Spleen (tissue), 7 donors: ENCODE results near the gene ERBB4.

ENCODE experiments used
- POLR2A ChIP-seq, 3 donors: fragments of 450-650 bp; IDR thresholded peaks; one replicate each; pipeline ENCODE4 v1.5.1; 2017; ENCODE audit warnings: antibody characterized with exemption in 3 of 3, mild to moderate bottlenecking in 1 of 3
- TF ChIP-seq, protein P1 (sequence below), 11 experiments: fragments of 200-600 bp in 7 of 11; fragments of 450-650 bp in 4 of 11; sonication (generic) in 4 of 11; IDR thresholded peaks in 8 of 11; conservative IDR thresholded peaks in 3 of 11; 1 replicate in 7 of 11; 2 replicates in 4 of 11; pipeline versions ENCODE4 v1.4.0 to v1.8.0; 2016 to 2021; ENCODE audit warnings: antibody characterized with exemption in 11 of 11, inconsistent platforms in 4 of 11, mild to moderate bottlenecking in 1 of 11
- donor health status: DM: no; HTN: no; CAD: no; lungs with moderate emphysema.
- donor health status: DM: no; HTN: no; CAD: no.
- donor health status: DM: no; HTN: no; CAD: no.

GRCh38 chr2:211451642-211452041 is 1087.0 kb downstream of the ERBB4 start:
- TF ChIP-seq, protein P1, sequence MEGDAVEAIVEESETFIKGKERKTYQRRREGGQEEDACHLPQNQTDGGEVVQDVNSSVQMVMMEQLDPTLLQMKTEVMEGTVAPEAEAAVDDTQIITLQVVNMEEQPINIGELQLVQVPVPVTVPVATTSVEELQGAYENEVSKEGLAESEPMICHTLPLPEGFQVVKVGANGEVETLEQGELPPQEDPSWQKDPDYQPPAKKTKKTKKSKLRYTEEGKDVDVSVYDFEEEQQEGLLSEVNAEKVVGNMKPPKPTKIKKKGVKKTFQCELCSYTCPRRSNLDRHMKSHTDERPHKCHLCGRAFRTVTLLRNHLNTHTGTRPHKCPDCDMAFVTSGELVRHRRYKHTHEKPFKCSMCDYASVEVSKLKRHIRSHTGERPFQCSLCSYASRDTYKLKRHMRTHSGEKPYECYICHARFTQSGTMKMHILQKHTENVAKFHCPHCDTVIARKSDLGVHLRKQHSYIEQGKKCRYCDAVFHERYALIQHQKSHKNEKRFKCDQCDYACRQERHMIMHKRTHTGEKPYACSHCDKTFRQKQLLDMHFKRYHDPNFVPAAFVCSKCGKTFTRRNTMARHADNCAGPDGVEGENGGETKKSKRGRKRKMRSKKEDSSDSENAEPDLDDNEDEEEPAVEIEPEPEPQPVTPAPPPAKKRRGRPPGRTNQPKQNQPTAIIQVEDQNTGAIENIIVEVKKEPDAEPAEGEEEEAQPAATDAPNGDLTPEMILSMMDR (IDR thresholded peaks at IDR 0.05 in 8 of 11, conservative IDR thresholded peaks at IDR 0.05 in 3 of 11), result no peak
- TF ChIP-seq POLR2A (IDR thresholded peaks at IDR 0.05), result no peak
